Lower leg skin (tissue), 4 donors: ENCODE measurements around the gene COPS4. TPM values are rescaled to one million over a fixed set of nuclear protein-coding genes. Genes with fewer than 3 reads are reported as not detected.

Source experiments
- DNase-seq, 2 donors: peaks; one replicate each; pipeline ENCODE4 v3.0.0-alpha.2; 2019; ENCODE audit warnings: low spot score in 2 of 2
- H3K4me3 ChIP-seq: fragments of 200-600 bp; sonication (generic); 2 replicates; pipeline ENCODE4 v1.5.1; 2017; ENCODE audit warnings: mild to moderate bottlenecking, low read depth; ENCODE audit not compliant: poor library complexity, severe bottlenecking
- CTCF ChIP-seq, 3 donors: fragments of 450-650 bp; IDR thresholded peaks; one replicate each; pipeline ENCODE4 v1.5.1; 2016; ENCODE audit warnings: antibody characterized with exemption in 3 of 3, mild to moderate bottlenecking in 3 of 3, moderate library complexity in 2 of 3
- POLR2A ChIP-seq, 2 donors: fragments of 450-650 bp; IDR thresholded peaks; one replicate each; pipeline ENCODE4 v1.6.1; 2016 to 2017; ENCODE audit warnings: antibody characterized with exemption in 2 of 2, mild to moderate bottlenecking in 1 of 2, moderate library complexity in 1 of 2
- WGBS, 2 donors: methylation state at CpG; one replicate each; pipeline ENCODE4 v1.1.5; 2018; 5-methylcytosine and 5-hydroxymethylcytosine counted together
- intact Hi-C: fragments of 100-400 bp; cut with DNase I; formaldehyde crosslinking; loops from one replicate; pipeline ENCODE4 v1.15.0; 2023; ENCODE audit warnings: low total_unique reads
- total RNA-seq, 4 donors: library from RNA; depleted of rRNA; stranded (reverse); fragments of >200 nt; gene quantifications; one replicate each; pipeline ENCODE4 v1.1.0, GENCODE V29; 2016

Gene COPS4
- total RNA-seq, 4 donors from 2014 or later, result 18.4 to 56.5 (median 43.7) TPM

GRCh38 chr4:83054928-83055327, 19.9 kb downstream of the COPS4 start:
- TF ChIP-seq CTCF (IDR thresholded peaks at IDR 0.05), result no peak
- TF ChIP-seq POLR2A (IDR thresholded peaks at IDR 0.05), result no peak
- intact Hi-C loops, result no loop called here
- no peak overlapping the region for H3K4me3 ChIP-seq
- no peak for DNase-seq

GRCh38 chr4:83062739-83063138, 27.8 kb downstream of the COPS4 start:
- intact Hi-C loops, result loop anchor here (5.0 kb wide), 1 partner anchor 210 kb away; no protein-coding TSS in a partner anchor
- no peak for TF ChIP-seq CTCF (IDR thresholded peaks at IDR 0.05)
- no peak for TF ChIP-seq POLR2A (IDR thresholded peaks at IDR 0.05)
- H3K4me3 ChIP-seq, result no peak overlapping the region
- WGBS, 2 donors, result 84 to 87% methylated on average over 4 of the region's 4 CpGs
- DNase-seq, result no peak

GRCh38 chr4:83065266-83065665, 30.3 kb downstream of the COPS4 start:
- intact Hi-C loops, result no loop called here
- 84 to 88% methylated on average over 1 of the region's 1 CpG for WGBS, 2 donors

GRCh38 chr4:83067058-83067639, 32.2 kb downstream of the COPS4 start:
- no peak for DNase-seq
- no peak overlapping the region for H3K4me3 ChIP-seq
- TF ChIP-seq CTCF (IDR thresholded peaks at IDR 0.05) (no peak), POLR2A (IDR thresholded peaks at IDR 0.05) (no peak)
- 93 to 95% methylated on average over 10 of the region's 10 CpGs for WGBS, 2 donors
- intact Hi-C loops, result no loop called here

More at GRCh38 chr4:83065266-83065665, 30.3 kb downstream of the COPS4 start:
- H3K4me3 ChIP-seq, result no peak overlapping the region
- TF ChIP-seq CTCF (IDR thresholded peaks at IDR 0.05) (no peak), POLR2A (IDR thresholded peaks at IDR 0.05) (no peak)
- no peak for DNase-seq

GRCh38 chr4:83071116-83071515, 36.1 kb downstream of the COPS4 start:
- intact Hi-C loops, result loop anchor here (5.0 kb wide), 1 partner anchor 191 kb away; no protein-coding TSS in a partner anchor
- H3K4me3 ChIP-seq, result no peak overlapping the region
- DNase-seq, result no peak
- 96% methylated on average over 1 of the region's 1 CpG for WGBS, 2 donors
- no peak for TF ChIP-seq POLR2A (IDR thresholded peaks at IDR 0.05)
- TF ChIP-seq CTCF (IDR thresholded peaks at IDR 0.05), result no peak
